GM23338 (cell line): ENCODE measurements around the gene ABCG2. TPM values are rescaled to one million over a fixed set of nuclear protein-coding genes. Genes with fewer than 3 reads are reported as not detected.

Source experiments
- ATAC-seq: fragments of 200-7000 bp; cut with Tn5 transposase; 3 replicates; pipeline ENCODE4 v1.9.1; 2020
- DNase-seq: peaks from one replicate; pipeline ENCODE4 v3.0.0-alpha.2; 2015; ENCODE audit warnings: low spot score
- H2AFZ ChIP-seq: fragments of 200-600 bp; sonication (generic); 2 replicates; pipeline ENCODE4 v1.8.0; 2016; ENCODE audit warnings: antibody characterized with exemption, mild to moderate bottlenecking, moderate library complexity
- H3F3A ChIP-seq: fragments of 200-600 bp; sonication (generic); replicated peaks from 2 replicates; pipeline ENCODE4 v1.8.0; 2017; ENCODE audit warnings: antibody characterized with exemption, mixed run types, low read depth
- H3K27ac ChIP-seq: fragments of 200-600 bp; sonication (generic); 2 replicates; pipeline ENCODE4 v1.6.1; 2016; ENCODE audit warnings: low read depth
- H3K27me3 ChIP-seq: fragments of 200-600 bp; sonication (generic); 2 replicates; pipeline ENCODE4 v1.8.0; 2016; ENCODE audit warnings: mild to moderate bottlenecking, mixed run types, moderate library complexity; ENCODE audit not compliant: insufficient read depth
- H3K36me3 ChIP-seq: fragments of 200-600 bp; sonication (generic); 2 replicates; pipeline ENCODE4 v1.8.0; 2016; ENCODE audit warnings: mild to moderate bottlenecking; ENCODE audit not compliant: insufficient read depth
- H3K4me1 ChIP-seq: fragments of 200-600 bp; sonication (generic); 2 replicates; pipeline ENCODE4 v1.8.0; 2016; ENCODE audit warnings: mild to moderate bottlenecking, moderate library complexity; ENCODE audit not compliant: insufficient read depth
- H3K4me2 ChIP-seq: fragments of 200-600 bp; sonication (generic); 2 replicates; pipeline ENCODE4 v1.7.1; 2017; ENCODE audit warnings: mixed run types
- H3K4me3 ChIP-seq: fragments of 200-600 bp; sonication (generic); 2 replicates; pipeline ENCODE4 v1.6.1; 2016; ENCODE audit warnings: mixed run types
- H3K79me2 ChIP-seq: fragments of 200-600 bp; sonication (generic); replicated peaks from 2 replicates; pipeline ENCODE4 v1.8.0; 2017; ENCODE audit warnings: mild to moderate bottlenecking; ENCODE audit not compliant: insufficient read depth
- H3K9me2 ChIP-seq: fragments of 200-600 bp; sonication (generic); 2 replicates; pipeline ENCODE4 v1.8.0; 2017; ENCODE audit not compliant: insufficient read depth
- H4K20me1 ChIP-seq: fragments of 200-600 bp; sonication (generic); replicated peaks from 2 replicates; pipeline ENCODE4 v1.8.0; 2017; ENCODE audit warnings: mild to moderate bottlenecking; ENCODE audit not compliant: insufficient read depth
- H3K27ac Mint-ChIP-seq: 2 replicates; pipeline ENCODE4 v1.8.0; 2020; ENCODE audit warnings: inconsistent platforms, mild to moderate bottlenecking, moderate library complexity, mixed read lengths
- H3K27me3 Mint-ChIP-seq: 3 replicates; pipeline ENCODE4 v1.8.0; 2022; ENCODE audit warnings: low read depth, mild to moderate bottlenecking, moderate library complexity, mixed read lengths, inconsistent platforms; ENCODE audit not compliant: insufficient read depth, poor library complexity
- H3K36me3 Mint-ChIP-seq: 3 replicates; pipeline ENCODE4 v1.8.0; 2021; ENCODE audit warnings: low read depth, mild to moderate bottlenecking, inconsistent platforms, moderate library complexity, mixed read lengths
- H3K4me1 Mint-ChIP-seq: 3 replicates; pipeline ENCODE4 v1.8.0; 2020; ENCODE audit warnings: mild to moderate bottlenecking, inconsistent platforms, mixed read lengths
- H3K4me3 Mint-ChIP-seq: 3 replicates; pipeline ENCODE4 v1.8.0; 2021; ENCODE audit warnings: moderate library complexity, mild to moderate bottlenecking, inconsistent platforms, mixed read lengths
- H3K9me3 Mint-ChIP-seq: 3 replicates; pipeline ENCODE4 v1.8.0; 2020; ENCODE audit warnings: moderate library complexity, mild to moderate bottlenecking, inconsistent platforms, mixed read lengths
- CREB1 ChIP-seq: fragments of 250-450 bp; sonication (Bioruptor Pico); IDR thresholded peaks from 2 replicates; pipeline ENCODE4 v1.5.0; 2020; ENCODE audit warnings: low read depth, mild to moderate bottlenecking, moderate library complexity
- EZH2 ChIP-seq: fragments of 200-600 bp; sonication (generic); IDR thresholded peaks from one replicate; pipeline ENCODE4 v1.8.0; 2017; ENCODE audit warnings: antibody characterized with exemption, mild to moderate bottlenecking, low read depth; ENCODE audit not compliant: unreplicated experiment
- EZH2phosphoT487 ChIP-seq: fragments of 200-600 bp; sonication (generic); IDR thresholded peaks from one replicate; pipeline ENCODE4 v1.8.1; 2018; ENCODE audit warnings: antibody characterized with exemption; ENCODE audit not compliant: unreplicated experiment
- ZNF331 ChIP-seq: fragments of 250-450 bp; sonication (Bioruptor Pico); IDR thresholded peaks from 2 replicates; pipeline ENCODE4 v1.5.0; 2020; ENCODE audit warnings: low read depth, mild to moderate bottlenecking, moderate library complexity
- ZNF462 ChIP-seq: fragments of 250-450 bp; sonication (Bioruptor Pico); IDR thresholded peaks from 2 replicates; pipeline ENCODE4 v1.5.0; 2020; ENCODE audit warnings: mild to moderate bottlenecking, moderate library complexity
- polyA plus RNA-seq: library from polyadenylated mRNA; unstranded; fragments of >200 nt; fragmentation: Nextera tagmentation; extraction: Ambion mirVana; gene quantifications from 2 replicates; pipeline ENCODE4 v1.2.1, GENCODE V29; 2016
- total RNA-seq: library from RNA; depleted of rRNA; stranded (reverse); fragments of >200 nt; shearing (Covaris generic); gene quantifications from 2 replicates; pipeline ENCODE4 v1.2.3, GENCODE V29; 2014
- TF ChIP-seq, protein P1 (sequence below): IDR thresholded peaks from one replicate; pipeline ENCODE4 v1.6.1; 2018; ENCODE audit warnings: antibody characterized with exemption; ENCODE audit not compliant: unreplicated experiment

Gene ABCG2
- total and polyA plus RNA-seq, 2 experiments from 2014 or later: 1.5 to 10.6 TPM

- Histone ChIP-seq H3K4me3 (no peak overlapping the region), H3K36me3 (no peaks in the 10 kb centered on the region), H3K9me2 (no peaks in the 10 kb centered on the region; the same call in 1 of the 2 replicates), H3K27ac (no peak overlapping the region), H2AFZ (no peak overlapping the region), H3K79me2 (no peaks in the 10 kb centered on the region), H3K27me3 (no peaks in the 10 kb centered on the region), H3K4me1 (peaks cover 25% of the 10 kb centered on the region), H3F3A (no peaks in the 10 kb centered on the region; the same call in 1 of the 2 replicates), H3K4me2 (no peak overlapping the region), H4K20me1 (no peaks in the 10 kb centered on the region)
- H3K36me3 Mint-ChIP-seq: peaks cover 5% of the 10 kb centered on the region; the same call in 1 of the 3 replicates
- no peak overlapping the region for H3K27ac Mint-ChIP-seq
- peaks cover 9% of the 10 kb centered on the region; the same call in 2 of the 3 replicates for H3K9me3 Mint-ChIP-seq
- H3K4me1 Mint-ChIP-seq: peaks cover 11% of the 10 kb centered on the region
- ATAC-seq (no peak), DNase-seq (no peak)
- no peak overlapping the region for H3K4me3 Mint-ChIP-seq
- TF ChIP-seq, protein P1, sequence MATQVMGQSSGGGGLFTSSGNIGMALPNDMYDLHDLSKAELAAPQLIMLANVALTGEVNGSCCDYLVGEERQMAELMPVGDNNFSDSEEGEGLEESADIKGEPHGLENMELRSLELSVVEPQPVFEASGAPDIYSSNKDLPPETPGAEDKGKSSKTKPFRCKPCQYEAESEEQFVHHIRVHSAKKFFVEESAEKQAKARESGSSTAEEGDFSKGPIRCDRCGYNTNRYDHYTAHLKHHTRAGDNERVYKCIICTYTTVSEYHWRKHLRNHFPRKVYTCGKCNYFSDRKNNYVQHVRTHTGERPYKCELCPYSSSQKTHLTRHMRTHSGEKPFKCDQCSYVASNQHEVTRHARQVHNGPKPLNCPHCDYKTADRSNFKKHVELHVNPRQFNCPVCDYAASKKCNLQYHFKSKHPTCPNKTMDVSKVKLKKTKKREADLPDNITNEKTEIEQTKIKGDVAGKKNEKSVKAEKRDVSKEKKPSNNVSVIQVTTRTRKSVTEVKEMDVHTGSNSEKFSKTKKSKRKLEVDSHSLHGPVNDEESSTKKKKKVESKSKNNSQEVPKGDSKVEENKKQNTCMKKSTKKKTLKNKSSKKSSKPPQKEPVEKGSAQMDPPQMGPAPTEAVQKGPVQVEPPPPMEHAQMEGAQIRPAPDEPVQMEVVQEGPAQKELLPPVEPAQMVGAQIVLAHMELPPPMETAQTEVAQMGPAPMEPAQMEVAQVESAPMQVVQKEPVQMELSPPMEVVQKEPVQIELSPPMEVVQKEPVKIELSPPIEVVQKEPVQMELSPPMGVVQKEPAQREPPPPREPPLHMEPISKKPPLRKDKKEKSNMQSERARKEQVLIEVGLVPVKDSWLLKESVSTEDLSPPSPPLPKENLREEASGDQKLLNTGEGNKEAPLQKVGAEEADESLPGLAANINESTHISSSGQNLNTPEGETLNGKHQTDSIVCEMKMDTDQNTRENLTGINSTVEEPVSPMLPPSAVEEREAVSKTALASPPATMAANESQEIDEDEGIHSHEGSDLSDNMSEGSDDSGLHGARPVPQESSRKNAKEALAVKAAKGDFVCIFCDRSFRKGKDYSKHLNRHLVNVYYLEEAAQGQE: no peak
- TF ChIP-seq CREB1 (CRISPR knock-in tag) (no peak), EZH2 (no peak), ZNF462 (CRISPR knock-in tag) (no peak), EZH2phosphoT487 (no peak), ZNF331 (CRISPR knock-in tag) (no peak)
- H3K27me3 Mint-ChIP-seq: peaks cover 2% of the 10 kb centered on the region
These were observed 13.6 kb downstream of the ABCG2 start for GRCh38 chr4:88144866-88145300.
